HepG2 (cell line): ENCODE measurements around the gene FAM78B. TPM values are rescaled to one million over a fixed set of nuclear protein-coding genes. Genes with fewer than 3 reads are reported as not detected.

Source experiments
- ATAC-seq: fragments of 200-7000 bp; cut with Tn5 transposase; 3 replicates; pipeline ENCODE4 v1.9.1; 2020; ENCODE audit warnings: mild to moderate bottlenecking, moderate library complexity
- BruUV-seq: library from RNA; stranded (reverse); fragments of 400-500 nt; replicated peaks from 2 replicates; lab custom pipeline; 2021; lab: Mats Ljungman, UMichigan
- CTCF ChIA-PET: fragments of 300-600 bp; formaldehyde crosslinking; extraction: SDS; loops from one replicate; lab custom pipeline; 2021; ENCODE audit warnings: low total read pairs, inconsistent platforms, low intra/inter-chr PET ratio; lab: Yijun Ruan, JAX
- POLR2A ChIA-PET: fragments of 350-600 bp; sonication (Branson Sonifier 250); formaldehyde crosslinking; loops from one replicate; lab custom pipeline; 2020; ENCODE audit warnings: antibody characterized with exemption, inconsistent platforms; lab: Yijun Ruan, JAX
- DNase-seq: peaks from one replicate; pipeline ENCODE4 v3.0.0-alpha.2; 2015; ENCODE audit warnings: low spot score
- FAIRE-seq: peaks from 3 replicates; lab custom pipeline; 2011; peaks lifted over from hg19 to GRCh38; lab: Jason Lieb, UNC
- H2AFZ ChIP-seq: one replicate; pipeline ENCODE4 v1.6.1; 2011; ENCODE audit warnings: low read length, inconsistent platforms
- H3K27ac ChIP-seq: fragments of 300-600 bp; 3 replicates; pipeline ENCODE4 v1.8.0; 2011; ENCODE audit warnings: mixed run types, mild to moderate bottlenecking, mixed read lengths, low read length, inconsistent platforms; ENCODE audit not compliant: insufficient read depth; ENCODE audit errors: extremely low read length
- H3K27me3 ChIP-seq, 2 experiments: fragments of 200-600 bp in 1 of 2; 2 replicates in 1 of 2; 3 replicates in 1 of 2; pipeline versions ENCODE4 v1.6.0 to v1.8.0; 2011; ENCODE audit warnings: low read length in 2 of 2, mild to moderate bottlenecking in 2 of 2, moderate library complexity in 2 of 2, inconsistent platforms in 1 of 2; ENCODE audit not compliant: insufficient read depth in 2 of 2, control insufficient read depth in 1 of 2
- H3K36me3 ChIP-seq, 2 experiments: fragments of 200-600 bp in 1 of 2; replicated peaks in 1 of 2; 2 replicates in 1 of 2; 3 replicates in 1 of 2; pipeline versions ENCODE4 v1.5.1 to v1.8.0; 2011; ENCODE audit warnings: low read length in 2 of 2, inconsistent platforms in 1 of 2; ENCODE audit not compliant: insufficient read depth in 2 of 2, control insufficient read depth in 1 of 2
- H3K4me1 ChIP-seq: 2 replicates; pipeline ENCODE4 v1.5.1; 2012; ENCODE audit warnings: low read length, inconsistent platforms; ENCODE audit not compliant: insufficient read depth
- H3K4me2 ChIP-seq: 2 replicates; pipeline ENCODE4 v1.6.0; 2011; ENCODE audit warnings: low read depth, low read length, inconsistent platforms
- H3K4me3 ChIP-seq, 3 experiments: fragments of 200-600 bp in 1 of 3; sonication (generic), shearing (Covaris generic) in 1 of 3; replicated peaks in 1 of 3; 2 replicates each; pipeline ENCODE4 v1.5.1; 2011 to 2016; ENCODE audit warnings: low read length in 3 of 3, inconsistent platforms in 2 of 3, low read depth in 2 of 3, mild to moderate bottlenecking in 2 of 3, control low read depth in 1 of 3, mixed read lengths in 1 of 3; ENCODE audit not compliant: insufficient read depth in 1 of 3
- H3K79me2 ChIP-seq: one replicate; pipeline ENCODE4 v1.6.1; 2011; ENCODE audit warnings: low read length, inconsistent platforms; ENCODE audit not compliant: insufficient read depth
- H3K9ac ChIP-seq: 2 replicates; pipeline ENCODE4 v1.6.0; 2011; ENCODE audit warnings: mild to moderate bottlenecking, low read depth, low read length, inconsistent platforms; ENCODE audit not compliant: insufficient read depth
- H3K9me3 ChIP-seq: 2 replicates; pipeline ENCODE4 v1.5.1; 2012; ENCODE audit warnings: mild to moderate bottlenecking, low read length
- H4K20me1 ChIP-seq: 2 replicates; pipeline ENCODE4 v1.6.0; 2011; ENCODE audit warnings: inconsistent platforms, mild to moderate bottlenecking, low read length, moderate library complexity; ENCODE audit not compliant: insufficient read depth
- CHD4 ChIP-seq: fragments of 200-600 bp; sonication (generic); IDR thresholded peaks from 2 replicates; pipeline ENCODE4 v1.7.0; 2017; ENCODE audit warnings: mild to moderate bottlenecking, low read length, borderline replicate concordance
- DMAP1 ChIP-seq: IDR thresholded peaks from 2 replicates; pipeline ENCODE4 v1.6.1; 2016
- HNF4G ChIP-seq, 2 experiments: sonication (generic) in 1 of 2; formaldehyde crosslinking in 1 of 2; IDR thresholded peaks; 2 replicates each; pipeline versions ENCODE4 v1.4.0 to v1.6.1; 2011 to 2020; ENCODE audit warnings: borderline replicate concordance in 2 of 2, low read depth in 2 of 2, mild to moderate bottlenecking in 2 of 2, low read length in 1 of 2, missing genetic modification reagents in 1 of 2, moderate library complexity in 1 of 2
- JUND ChIP-seq: sonication (generic); formaldehyde crosslinking; IDR thresholded peaks from 2 replicates; pipeline ENCODE4 v1.8.0; 2022; ENCODE audit warnings: mild to moderate bottlenecking, missing genetic modification reagents
- KAT7 ChIP-seq: IDR thresholded peaks from 2 replicates; pipeline ENCODE4 v1.6.1; 2018; ENCODE audit warnings: borderline replicate concordance, missing compliant biosample characterization
- LCORL ChIP-seq, 2 experiments: fragments of 450-650 bp in 1 of 2; sonication (generic) in 1 of 2; formaldehyde crosslinking in 1 of 2; IDR thresholded peaks; 2 replicates each; pipeline versions ENCODE4 v1.5.0 to v1.6.1; 2017 to 2020; ENCODE audit warnings: antibody characterized with exemption in 1 of 2, missing genetic modification reagents in 1 of 2
- MLLT10 ChIP-seq: sonication (generic); formaldehyde crosslinking; IDR thresholded peaks from 2 replicates; pipeline ENCODE4 v1.4.0; 2020; ENCODE audit warnings: missing genetic modification reagents
- ZBTB7B ChIP-seq: sonication (generic); formaldehyde crosslinking; IDR thresholded peaks from 2 replicates; pipeline ENCODE4 v1.4.0; 2020; ENCODE audit warnings: missing genetic modification reagents
- ZFYVE20 ChIP-seq: sonication (generic); formaldehyde crosslinking; IDR thresholded peaks from 2 replicates; pipeline ENCODE4 v1.8.0; 2023; ENCODE audit warnings: low read depth, mild to moderate bottlenecking, moderate library complexity, missing genetic modification reagents, borderline replicate concordance
- ZNF12 ChIP-seq: sonication (generic); formaldehyde crosslinking; IDR thresholded peaks from 2 replicates; pipeline ENCODE4 v1.5.0; 2020; ENCODE audit warnings: missing genetic modification reagents
- ZNF205 ChIP-seq: IDR thresholded peaks from 2 replicates; pipeline ENCODE4 v1.6.1; 2018; ENCODE audit warnings: missing biosample characterization, missing genetic modification reagents
- ZNF24 ChIP-seq: fragments of 450-650 bp; IDR thresholded peaks from 2 replicates; pipeline ENCODE4 v1.6.1; 2017; ENCODE audit warnings: antibody characterized with exemption, mild to moderate bottlenecking
- ZNF644 ChIP-seq: IDR thresholded peaks from 2 replicates; pipeline ENCODE4 v1.6.1; 2016; ENCODE audit warnings: low read depth
- WGBS: methylation state at CpG from one replicate; pipeline ENCODE4 v1.1.6; 2017; ENCODE audit warnings: low lambda C conversion rate; 5-methylcytosine and 5-hydroxymethylcytosine counted together
- in situ Hi-C: cut with HindIII; loops from 2 replicates; pipeline ENCODE4 v1.10.0; 2017; ENCODE audit warnings: low pct_unique_long_range_greater_than_20kb; ENCODE audit not compliant: extremely low pct_ligation_motif_present
- intact Hi-C: fragments of 100-400 bp; cut with micrococcal nuclease; formaldehyde crosslinking; loops from one replicate; pipeline ENCODE4 v1.10.0; 2022; ENCODE audit not compliant: unreplicated experiment
- polyA plus RNA-seq, 8 experiments: library from polyadenylated mRNA; depleted of rRNA in 3 of 8; stranded (reverse) in 7 of 8; unstranded in 1 of 8; fragments of >200 nt; fragmentation: Illumina TruSeq in 4 of 8; extraction: Trizol in 4 of 8; gene quantifications; 2 replicates each; pipeline versions ENCODE4 v1.2.1 to v1.2.3, GENCODE V29; 2011 to 2016; ENCODE audit warnings: low read depth in 4 of 8, missing spikeins in 1 of 8, mixed read lengths in 1 of 8; ENCODE audit not compliant: insufficient read depth in 1 of 8
- total RNA-seq, 5 experiments: library from RNA; depleted of rRNA; stranded (reverse); fragments of >200 nt; fragmentation: Illumina TruSeq; extraction: Trizol; gene quantifications; 2 replicates each; pipeline ENCODE4 v1.2.3, GENCODE V29; 2016; ENCODE audit warnings: low read depth in 1 of 5
- TF ChIP-seq, protein P1 (sequence below): sonication (generic); formaldehyde crosslinking; conservative IDR thresholded peaks from 2 replicates; pipeline ENCODE4 v1.8.0; 2022; ENCODE audit warnings: low read depth, missing genetic modification reagents
- TF ChIP-seq, protein P2 (sequence below): sonication (generic); formaldehyde crosslinking; IDR thresholded peaks from 2 replicates; pipeline ENCODE4 v1.4.0; 2020; ENCODE audit warnings: missing genetic modification reagents, mild to moderate bottlenecking, borderline replicate concordance

Gene FAM78B
- total and polyA plus RNA-seq, 2 of the 13 experiments (the other 11 are each of a cell fraction or from before 2014, with no cell fraction given), result 0.22 to 0.31 TPM

DNA sequence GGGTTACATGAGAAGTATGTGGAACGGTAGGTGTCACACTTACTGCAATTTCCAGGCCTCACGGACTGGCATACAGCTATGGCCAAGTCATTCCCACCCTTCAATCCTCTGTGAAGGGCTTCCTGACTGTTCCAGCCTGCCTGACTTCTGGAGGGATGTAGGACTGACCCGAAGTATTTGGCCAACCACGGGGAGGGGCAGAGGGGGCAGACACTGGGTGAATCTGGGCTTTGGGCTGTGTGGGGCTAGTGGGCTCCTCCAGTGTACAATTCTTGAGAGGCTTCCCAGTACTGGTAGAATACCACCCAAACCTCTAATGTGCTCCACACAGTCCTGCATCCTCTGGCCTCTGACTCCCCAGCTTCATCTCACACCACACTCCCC lies 78.2 kb downstream of the FAM78B start:
- H3K36me3 ChIP-seq, result no peaks in the 10 kb centered on the region
- no peak overlapping the region for H3K4me3 ChIP-seq
- POLR2A ChIA-PET, result no interaction called here
- no CpG with 5 or more reads among the region's 4 CpGs for WGBS
- no peak for TF ChIP-seq KAT7 (CRISPR knock-in tag)
- TF ChIP-seq ZBTB7B (CRISPR knock-in tag), result no peak
- TF ChIP-seq ZFYVE20, result no peak
- TF ChIP-seq JUND (CRISPR knock-in tag), result no peak
- TF ChIP-seq CHD4, result no peak
- TF ChIP-seq DMAP1 (CRISPR knock-in tag), result no peak
- TF ChIP-seq ZNF24, result no peak
- TF ChIP-seq ZNF205, result no peak
- no peak for TF ChIP-seq HNF4G (IDR thresholded peaks at IDR 0.05; ENCODE audit: borderline replicate concordance, low read depth, low read length)
- TF ChIP-seq HNF4G (CRISPR knock-in tag; IDR thresholded peaks at IDR 0.05; ENCODE audit: borderline replicate concordance, low read depth), result no peak
- no peak for TF ChIP-seq ZNF12 (CRISPR knock-in tag)
- no peak for TF ChIP-seq LCORL (IDR thresholded peaks at IDR 0.05)
- no peak for TF ChIP-seq LCORL (CRISPR knock-in tag; IDR thresholded peaks at IDR 0.05)
- TF ChIP-seq ZNF644, result no peak
- TF ChIP-seq, protein P1, sequence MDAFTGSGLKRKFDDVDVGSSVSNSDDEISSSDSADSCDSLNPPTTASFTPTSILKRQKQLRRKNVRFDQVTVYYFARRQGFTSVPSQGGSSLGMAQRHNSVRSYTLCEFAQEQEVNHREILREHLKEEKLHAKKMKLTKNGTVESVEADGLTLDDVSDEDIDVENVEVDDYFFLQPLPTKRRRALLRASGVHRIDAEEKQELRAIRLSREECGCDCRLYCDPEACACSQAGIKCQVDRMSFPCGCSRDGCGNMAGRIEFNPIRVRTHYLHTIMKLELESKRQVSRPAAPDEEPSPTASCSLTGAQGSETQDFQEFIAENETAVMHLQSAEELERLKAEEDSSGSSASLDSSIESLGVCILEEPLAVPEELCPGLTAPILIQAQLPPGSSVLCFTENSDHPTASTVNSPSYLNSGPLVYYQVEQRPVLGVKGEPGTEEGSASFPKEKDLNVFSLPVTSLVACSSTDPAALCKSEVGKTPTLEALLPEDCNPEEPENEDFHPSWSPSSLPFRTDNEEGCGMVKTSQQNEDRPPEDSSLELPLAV (CRISPR knock-in tag), result no peak
- TF ChIP-seq, protein P2, sequence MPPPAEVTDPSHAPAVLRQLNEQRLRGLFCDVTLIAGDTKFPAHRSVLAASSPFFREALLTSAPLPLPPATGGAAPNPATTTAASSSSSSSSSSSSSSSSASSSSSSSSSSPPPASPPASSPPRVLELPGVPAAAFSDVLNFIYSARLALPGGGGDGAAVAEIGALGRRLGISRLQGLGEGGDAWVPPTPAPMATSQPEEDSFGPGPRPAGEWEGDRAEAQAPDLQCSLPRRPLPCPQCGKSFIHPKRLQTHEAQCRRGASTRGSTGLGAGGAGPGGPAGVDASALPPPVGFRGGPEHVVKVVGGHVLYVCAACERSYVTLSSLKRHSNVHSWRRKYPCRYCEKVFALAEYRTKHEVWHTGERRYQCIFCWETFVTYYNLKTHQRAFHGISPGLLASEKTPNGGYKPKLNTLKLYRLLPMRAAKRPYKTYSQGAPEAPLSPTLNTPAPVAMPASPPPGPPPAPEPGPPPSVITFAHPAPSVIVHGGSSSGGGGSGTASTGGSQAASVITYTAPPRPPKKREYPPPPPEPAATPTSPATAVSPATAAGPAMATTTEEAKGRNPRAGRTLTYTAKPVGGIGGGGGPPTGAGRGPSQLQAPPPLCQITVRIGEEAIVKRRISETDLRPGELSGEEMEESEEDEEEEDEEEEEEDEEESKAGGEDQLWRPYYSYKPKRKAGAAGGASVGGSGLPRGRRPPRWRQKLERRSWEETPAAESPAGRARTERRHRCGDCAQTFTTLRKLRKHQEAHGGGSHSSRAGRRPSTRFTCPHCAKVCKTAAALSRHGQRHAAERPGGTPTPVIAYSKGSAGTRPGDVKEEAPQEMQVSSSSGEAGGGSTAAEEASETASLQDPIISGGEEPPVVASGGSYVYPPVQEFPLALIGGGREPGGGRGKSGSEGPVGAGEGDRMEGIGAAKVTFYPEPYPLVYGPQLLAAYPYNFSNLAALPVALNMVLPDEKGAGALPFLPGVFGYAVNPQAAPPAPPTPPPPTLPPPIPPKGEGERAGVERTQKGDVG (CRISPR knock-in tag), result no peak
- no peak for TF ChIP-seq MLLT10 (CRISPR knock-in tag)
- TF ChIP-seq, all 625 proteins: peak for 0
- Histone ChIP-seq H4K20me1 (no peaks in the 10 kb centered on the region), H2AFZ (no peak overlapping the region), H3K4me2 (no peak overlapping the region), H3K27me3 (no peaks in the 10 kb centered on the region), H3K27ac (no peak overlapping the region), H3K79me2 (no peaks in the 10 kb centered on the region), H3K4me1 (peaks cover 13% of the 10 kb centered on the region), H3K9me3 (no peaks in the 10 kb centered on the region), H3K9ac (no peak overlapping the region)
- FAIRE-seq (no peak), DNase-seq (no peak), ATAC-seq (no peak)
- intact Hi-C loops (no loop called here), in situ Hi-C loops (no loop called here)
- no TSS peak for BruUV-seq
- CTCF ChIA-PET, result no interaction called here
